Measurements from ENCODE around the gene CDC34.

DNA sequence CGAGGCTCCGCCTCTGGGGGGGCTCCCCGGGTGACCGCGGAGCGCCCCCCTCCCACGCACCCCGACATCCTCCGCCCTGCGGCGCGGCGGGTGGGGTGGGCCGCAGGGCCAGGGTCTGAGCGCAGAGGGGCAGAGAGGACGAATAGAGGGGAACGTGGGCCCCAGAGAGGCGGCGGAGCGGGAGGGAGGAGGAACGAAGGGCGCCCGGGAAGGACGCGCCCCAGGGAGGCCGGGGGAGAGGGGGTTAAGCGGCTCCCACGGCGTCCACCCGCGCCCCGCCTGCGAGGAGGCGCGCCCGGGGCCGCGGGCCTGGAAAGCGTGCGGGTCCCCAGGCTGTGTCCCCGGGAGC lies 59.2 kb downstream of the CDC34 start:
- no peak for TF ChIP-seq MYC (IDR thresholded peaks at IDR 0.05; ENCODE audit: borderline replicate concordance, low read length)
- TF ChIP-seq RFX5 (IDR thresholded peaks at IDR 0.05) = no peak
- TF ChIP-seq, protein P1, sequence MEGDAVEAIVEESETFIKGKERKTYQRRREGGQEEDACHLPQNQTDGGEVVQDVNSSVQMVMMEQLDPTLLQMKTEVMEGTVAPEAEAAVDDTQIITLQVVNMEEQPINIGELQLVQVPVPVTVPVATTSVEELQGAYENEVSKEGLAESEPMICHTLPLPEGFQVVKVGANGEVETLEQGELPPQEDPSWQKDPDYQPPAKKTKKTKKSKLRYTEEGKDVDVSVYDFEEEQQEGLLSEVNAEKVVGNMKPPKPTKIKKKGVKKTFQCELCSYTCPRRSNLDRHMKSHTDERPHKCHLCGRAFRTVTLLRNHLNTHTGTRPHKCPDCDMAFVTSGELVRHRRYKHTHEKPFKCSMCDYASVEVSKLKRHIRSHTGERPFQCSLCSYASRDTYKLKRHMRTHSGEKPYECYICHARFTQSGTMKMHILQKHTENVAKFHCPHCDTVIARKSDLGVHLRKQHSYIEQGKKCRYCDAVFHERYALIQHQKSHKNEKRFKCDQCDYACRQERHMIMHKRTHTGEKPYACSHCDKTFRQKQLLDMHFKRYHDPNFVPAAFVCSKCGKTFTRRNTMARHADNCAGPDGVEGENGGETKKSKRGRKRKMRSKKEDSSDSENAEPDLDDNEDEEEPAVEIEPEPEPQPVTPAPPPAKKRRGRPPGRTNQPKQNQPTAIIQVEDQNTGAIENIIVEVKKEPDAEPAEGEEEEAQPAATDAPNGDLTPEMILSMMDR (IDR thresholded peaks at IDR 0.05) = no peak
- no peak for TF ChIP-seq EHMT2 (IDR thresholded peaks at IDR 0.05; ENCODE audit: low read depth)
- TF ChIP-seq EP300 (IDR thresholded peaks at IDR 0.05) = no peak
- no peak for TF ChIP-seq JUN (IDR thresholded peaks at IDR 0.05)
- TF ChIP-seq ESRRA (IDR thresholded peaks at IDR 0.05; ENCODE audit: borderline replicate concordance, low read length) = no peak
- TF ChIP-seq MAX (IDR thresholded peaks at IDR 0.05) = no peak
- TF ChIP-seq ELK1 (IDR thresholded peaks at IDR 0.05; ENCODE audit: low read depth, low read length) = no peak
- TF ChIP-seq CEBPB (IDR thresholded peaks at IDR 0.05) = no peak
- TF ChIP-seq ZSCAN20 (CRISPR knock-in tag; IDR thresholded peaks at IDR 0.05) = no peak
